ENCODE measurements around the gene UCHL3.

DNA sequence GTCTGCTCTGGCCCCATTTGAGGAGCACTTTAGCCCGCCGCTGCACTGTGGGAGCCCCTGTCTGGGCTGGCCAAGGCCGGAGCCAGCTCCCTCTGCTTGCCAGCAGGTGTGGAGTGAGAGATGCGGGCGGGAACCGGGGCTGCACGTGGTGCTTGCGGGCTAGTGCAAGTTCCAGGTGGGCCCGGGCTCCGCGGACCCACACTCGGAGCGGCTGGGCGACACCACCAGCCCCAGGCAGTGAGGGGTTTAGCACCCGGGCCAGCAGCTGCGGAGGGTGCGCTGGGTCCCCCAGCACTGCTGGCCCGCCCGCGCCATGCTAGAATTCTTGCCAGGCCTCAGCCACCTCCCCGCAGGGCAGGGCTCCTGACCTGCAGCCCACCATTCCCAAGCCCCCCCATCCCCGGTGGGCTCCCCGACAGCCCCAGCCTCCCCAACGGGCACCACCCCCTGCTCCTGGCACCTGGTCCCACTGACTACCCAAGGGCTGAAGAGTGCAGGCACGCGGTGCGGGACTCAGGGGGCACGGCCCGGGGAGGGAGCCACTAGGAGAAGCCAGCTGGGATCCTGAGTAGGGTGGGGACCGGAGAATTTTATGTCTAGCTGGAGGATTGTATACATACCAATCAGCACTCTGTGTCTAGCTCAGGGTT is 31.0 kb upstream of the UCHL3 start:
- TF ChIP-seq, protein P1, sequence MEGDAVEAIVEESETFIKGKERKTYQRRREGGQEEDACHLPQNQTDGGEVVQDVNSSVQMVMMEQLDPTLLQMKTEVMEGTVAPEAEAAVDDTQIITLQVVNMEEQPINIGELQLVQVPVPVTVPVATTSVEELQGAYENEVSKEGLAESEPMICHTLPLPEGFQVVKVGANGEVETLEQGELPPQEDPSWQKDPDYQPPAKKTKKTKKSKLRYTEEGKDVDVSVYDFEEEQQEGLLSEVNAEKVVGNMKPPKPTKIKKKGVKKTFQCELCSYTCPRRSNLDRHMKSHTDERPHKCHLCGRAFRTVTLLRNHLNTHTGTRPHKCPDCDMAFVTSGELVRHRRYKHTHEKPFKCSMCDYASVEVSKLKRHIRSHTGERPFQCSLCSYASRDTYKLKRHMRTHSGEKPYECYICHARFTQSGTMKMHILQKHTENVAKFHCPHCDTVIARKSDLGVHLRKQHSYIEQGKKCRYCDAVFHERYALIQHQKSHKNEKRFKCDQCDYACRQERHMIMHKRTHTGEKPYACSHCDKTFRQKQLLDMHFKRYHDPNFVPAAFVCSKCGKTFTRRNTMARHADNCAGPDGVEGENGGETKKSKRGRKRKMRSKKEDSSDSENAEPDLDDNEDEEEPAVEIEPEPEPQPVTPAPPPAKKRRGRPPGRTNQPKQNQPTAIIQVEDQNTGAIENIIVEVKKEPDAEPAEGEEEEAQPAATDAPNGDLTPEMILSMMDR (IDR thresholded peaks at IDR 0.05; ENCODE audit: low read length), result no peak
- TF ChIP-seq EZH2 (optimal IDR thresholded peaks at IDR 0.05; ENCODE audit: low read depth, low read length), result no peak
- no peak for TF ChIP-seq EZH2phosphoT487 (IDR thresholded peaks at IDR 0.05; ENCODE audit: low read length)

Measured in MM.1S (cell line).